ENCODE results near the gene MTCP1.

MTCP1 gene

GRCh38 chrX:155052738-155053498 lies 18.0 kb downstream of the MTCP1 start:
- FAIRE-seq, result no peak

- FAIRE-seq, result no peak
Measured at GRCh38 chrX:155048977-155049619, 21.8 kb downstream of the MTCP1 start.

GRCh38 chrX:155046811-155047528 lies 24.0 kb downstream of the MTCP1 start:
- FAIRE-seq, result no peak

GRCh38 chrX:155046129-155046810 lies 24.7 kb downstream of the MTCP1 start:
- FAIRE-seq, result no peak

- FAIRE-seq, result no peak
Measured at GRCh38 chrX:155035688-155036087, 35.2 kb downstream of the MTCP1 start.

GRCh38 chrX:155031657-155032056 lies 39.3 kb downstream of the MTCP1 start:
- no peak for FAIRE-seq

GRCh38 chrX:155028877-155029291 lies 42.1 kb downstream of the MTCP1 start:
- no peak for FAIRE-seq

GRCh38 chrX:155028129-155028528 lies 42.8 kb downstream of the MTCP1 start:
- FAIRE-seq, result no peak

GRCh38 chrX:155027509-155028066 lies 43.3 kb downstream of the MTCP1 start:
- no peak for FAIRE-seq

- no peak for FAIRE-seq
Measured at GRCh38 chrX:155026727-155027508, 44.0 kb downstream of the MTCP1 start, which contains the start of gene FUNDC2. Gene FUNDC2, plus strand, starts transcription at chrX:155026844. Its CDS starts 95 bp downstream, at chrX:155026939.

GRCh38 chrX:155026420-155026726 lies 44.6 kb downstream of the MTCP1 start:
- no peak for FAIRE-seq

GRCh38 chrX:155023907-155024833 lies 46.8 kb downstream of the MTCP1 start:
- FAIRE-seq, result no peak

GRCh38 chrX:155022585-155022984 lies 48.4 kb downstream of the MTCP1 start, which contains the start of gene F8:
Gene F8, minus strand, starts transcription at chrX:155022723. Its CDS starts 171 bp downstream, at chrX:155022552.
- no peak for FAIRE-seq

- peak; percentile 49 for FAIRE-seq
Measured at GRCh38 chrX:155020591-155020990, 50.3 kb downstream of the MTCP1 start.
